Measurements from ENCODE around the gene MAP3K14.

GRCh38 chr17:45332989-45333701 lies 16.3 kb upstream of the MAP3K14 start:
- TF ChIP-seq, protein P1, sequence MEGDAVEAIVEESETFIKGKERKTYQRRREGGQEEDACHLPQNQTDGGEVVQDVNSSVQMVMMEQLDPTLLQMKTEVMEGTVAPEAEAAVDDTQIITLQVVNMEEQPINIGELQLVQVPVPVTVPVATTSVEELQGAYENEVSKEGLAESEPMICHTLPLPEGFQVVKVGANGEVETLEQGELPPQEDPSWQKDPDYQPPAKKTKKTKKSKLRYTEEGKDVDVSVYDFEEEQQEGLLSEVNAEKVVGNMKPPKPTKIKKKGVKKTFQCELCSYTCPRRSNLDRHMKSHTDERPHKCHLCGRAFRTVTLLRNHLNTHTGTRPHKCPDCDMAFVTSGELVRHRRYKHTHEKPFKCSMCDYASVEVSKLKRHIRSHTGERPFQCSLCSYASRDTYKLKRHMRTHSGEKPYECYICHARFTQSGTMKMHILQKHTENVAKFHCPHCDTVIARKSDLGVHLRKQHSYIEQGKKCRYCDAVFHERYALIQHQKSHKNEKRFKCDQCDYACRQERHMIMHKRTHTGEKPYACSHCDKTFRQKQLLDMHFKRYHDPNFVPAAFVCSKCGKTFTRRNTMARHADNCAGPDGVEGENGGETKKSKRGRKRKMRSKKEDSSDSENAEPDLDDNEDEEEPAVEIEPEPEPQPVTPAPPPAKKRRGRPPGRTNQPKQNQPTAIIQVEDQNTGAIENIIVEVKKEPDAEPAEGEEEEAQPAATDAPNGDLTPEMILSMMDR (IDR thresholded peaks at IDR 0.05; ENCODE audit: low read depth, low read length, missing input control), result no peak
- no peak for TF ChIP-seq RAD21 (IDR thresholded peaks at IDR 0.05)
- TF ChIP-seq GABPA (IDR thresholded peaks at IDR 0.05 in 1 of 2, conservative IDR thresholded peaks at IDR 0.05 in 1 of 2), result no peak
- TF ChIP-seq MAX (IDR thresholded peaks at IDR 0.05), result no peak
- TF ChIP-seq FOXA2 (IDR thresholded peaks at IDR 0.05), result no peak
- TF ChIP-seq SP1 (IDR thresholded peaks at IDR 0.05), result no peak
- no peak for TF ChIP-seq RXRA (IDR thresholded peaks at IDR 0.05)

Measured in liver (tissue), 3 donors.